ENCODE results near the gene STK35.

DNA sequence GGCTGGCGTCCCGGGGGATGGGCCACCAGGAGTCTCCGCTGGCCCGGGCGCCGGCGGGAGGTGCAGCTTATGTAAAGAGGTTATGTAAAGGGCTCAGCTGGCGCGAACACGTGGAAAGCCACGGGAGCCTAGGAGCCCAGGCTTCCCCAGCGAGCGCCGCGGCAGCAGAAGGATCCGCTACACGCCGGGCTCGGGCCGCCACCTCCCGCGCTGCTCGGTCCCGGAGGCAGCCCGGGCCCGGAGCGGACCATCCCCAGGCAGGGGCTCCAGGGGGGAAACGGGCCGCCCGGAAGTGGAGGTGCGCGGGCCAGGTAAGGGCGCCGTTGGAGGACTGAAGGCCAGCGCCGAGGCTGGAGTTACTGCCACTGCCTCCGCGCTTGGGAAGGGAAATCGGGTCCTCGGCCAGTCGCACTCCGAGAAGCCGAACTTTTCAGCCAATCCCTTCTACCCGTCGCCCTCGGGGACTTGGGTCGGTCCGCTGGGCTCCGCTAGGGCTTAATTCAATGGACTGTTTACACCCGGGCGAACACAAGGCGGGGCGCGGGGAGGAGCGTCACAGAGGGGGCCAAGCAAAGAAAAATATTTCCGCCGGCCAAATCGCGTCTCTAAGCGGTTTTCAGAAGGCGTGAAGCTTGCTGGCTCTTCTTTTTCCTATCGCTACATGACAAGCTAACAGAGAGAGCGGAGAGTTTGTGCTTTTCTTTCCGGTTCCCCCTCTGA, 398 bp downstream of the STK35 start:
- TF ChIP-seq, protein P1, sequence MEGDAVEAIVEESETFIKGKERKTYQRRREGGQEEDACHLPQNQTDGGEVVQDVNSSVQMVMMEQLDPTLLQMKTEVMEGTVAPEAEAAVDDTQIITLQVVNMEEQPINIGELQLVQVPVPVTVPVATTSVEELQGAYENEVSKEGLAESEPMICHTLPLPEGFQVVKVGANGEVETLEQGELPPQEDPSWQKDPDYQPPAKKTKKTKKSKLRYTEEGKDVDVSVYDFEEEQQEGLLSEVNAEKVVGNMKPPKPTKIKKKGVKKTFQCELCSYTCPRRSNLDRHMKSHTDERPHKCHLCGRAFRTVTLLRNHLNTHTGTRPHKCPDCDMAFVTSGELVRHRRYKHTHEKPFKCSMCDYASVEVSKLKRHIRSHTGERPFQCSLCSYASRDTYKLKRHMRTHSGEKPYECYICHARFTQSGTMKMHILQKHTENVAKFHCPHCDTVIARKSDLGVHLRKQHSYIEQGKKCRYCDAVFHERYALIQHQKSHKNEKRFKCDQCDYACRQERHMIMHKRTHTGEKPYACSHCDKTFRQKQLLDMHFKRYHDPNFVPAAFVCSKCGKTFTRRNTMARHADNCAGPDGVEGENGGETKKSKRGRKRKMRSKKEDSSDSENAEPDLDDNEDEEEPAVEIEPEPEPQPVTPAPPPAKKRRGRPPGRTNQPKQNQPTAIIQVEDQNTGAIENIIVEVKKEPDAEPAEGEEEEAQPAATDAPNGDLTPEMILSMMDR (IDR thresholded peaks at IDR 0.05; ENCODE audit: borderline replicate concordance, extremely low read depth, low read length, poor library complexity, severe bottlenecking): peak; percentile 7
- no peak for TF ChIP-seq EZH2 (IDR thresholded peaks at IDR 0.05; ENCODE audit: borderline replicate concordance, low read depth, low read length, severe bottlenecking)
